Choroid plexus epithelial cell (primary cell): Measurements from ENCODE around the gene CTSK.
A peak's percentile ranks its signal among the peaks of the same experiment; 100 is the strongest.
"Not testable (repeated sequence)": the region's sequence is repeated elsewhere in the genome, so short reads cannot be mapped to it uniquely, and the experiment has no call there.

Experiments used
- DNase-seq: peaks from one replicate; pipeline ENCODE4 v3.0.0-alpha.2; 2010; ENCODE audit warnings: low read depth
- H3K4me3 ChIP-seq: 2 replicates; pipeline ENCODE4 v1.5.1; 2011; ENCODE audit warnings: low read depth, mild to moderate bottlenecking, control low read depth, low read length, moderate library complexity
- CTCF ChIP-seq: conservative IDR thresholded peaks from 2 replicates; pipeline ENCODE4 v1.5.1; 2011; ENCODE audit warnings: low read depth, mild to moderate bottlenecking, control low read depth, inconsistent platforms, low read length, moderate library complexity

Gene CTSK

DNA sequence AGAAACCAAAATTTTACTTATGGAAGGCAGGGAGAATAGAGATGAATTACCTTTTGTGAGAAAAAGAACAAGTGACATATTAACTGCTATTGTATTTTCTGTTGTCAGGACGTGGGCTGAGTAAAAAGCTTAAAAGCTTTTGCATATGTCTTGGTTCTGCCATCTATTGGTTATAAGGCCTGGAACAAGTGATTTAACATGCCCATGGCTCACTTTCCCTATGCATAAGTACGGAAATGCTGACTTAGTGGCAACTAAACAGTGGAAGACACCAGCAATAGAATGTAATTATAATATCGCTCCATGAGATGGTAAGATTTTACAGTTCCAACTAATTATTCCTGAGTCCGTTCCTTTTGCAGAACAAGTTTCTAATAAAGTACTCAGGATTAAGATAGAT is 35.7 kb downstream of the CTSK start:
- DNase-seq: no peak
- TF ChIP-seq CTCF: no peak
- H3K4me3 ChIP-seq: no peak overlapping the region

GRCh38 chr1:150767704-150768103 is 40.4 kb downstream of the CTSK start:
- H3K4me3 ChIP-seq, DNase-seq: not testable (repeated sequence)

DNA sequence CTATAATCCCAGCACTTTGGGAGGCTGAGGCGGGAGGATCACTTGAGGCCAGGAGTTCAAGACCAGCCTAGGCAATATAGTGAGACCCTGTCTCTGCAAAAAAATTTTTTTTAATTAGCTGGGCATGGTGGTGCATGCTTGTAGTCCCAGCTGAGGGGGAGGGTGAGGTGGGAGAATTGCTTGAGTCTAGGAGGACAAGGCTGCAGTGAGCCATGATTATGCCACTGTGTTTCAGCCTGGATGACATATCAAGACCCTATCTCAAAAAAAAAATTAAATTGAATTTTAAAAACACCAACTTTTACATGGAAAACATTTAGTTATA is 42.1 kb downstream of the CTSK start:
- not testable (repeated sequence) for DNase-seq, H3K4me3 ChIP-seq

DNA sequence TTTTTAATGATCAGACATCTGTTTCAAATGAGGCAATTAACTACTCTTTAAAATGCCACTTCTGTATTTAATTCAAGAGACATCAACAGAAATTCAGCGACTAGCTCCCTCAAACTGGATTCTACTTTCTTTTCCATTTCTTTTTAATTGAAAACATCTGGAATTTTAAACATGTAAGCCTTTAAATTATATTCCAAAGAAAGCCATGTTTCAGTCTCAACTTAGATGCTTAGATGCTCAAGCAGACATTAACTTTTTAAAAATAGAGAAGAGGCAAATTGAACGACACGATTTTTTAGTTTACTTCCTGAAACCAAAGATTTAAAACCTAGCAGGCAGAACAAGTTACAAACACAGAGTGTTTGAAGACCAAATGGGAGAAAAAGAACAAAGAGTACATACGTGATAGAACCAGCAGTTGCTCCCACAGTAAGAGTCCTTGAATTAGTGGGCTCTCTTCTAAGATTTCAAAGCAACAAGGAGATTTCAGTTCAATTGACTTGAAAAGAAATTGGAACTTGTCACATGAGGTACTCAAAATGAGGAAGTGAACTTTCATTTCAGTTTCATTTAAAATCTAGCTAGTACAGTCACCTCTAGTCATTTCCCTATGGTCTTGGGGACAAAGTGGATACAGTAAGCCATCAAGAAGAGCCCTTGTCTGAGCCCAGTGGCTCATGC is 42.6 kb downstream of the CTSK start, which contains the start of gene CTSS:
Gene CTSS, minus strand, starts transcription at position 483 of the 681 bp plus-strand sequence. CDS start 1,015 bp downstream, outside the sequence.
- peak within 1 kb of the TSS; percentile 18 for H3K4me3 ChIP-seq
- TF ChIP-seq CTCF: no peak
- peak; percentile 23 for DNase-seq

GRCh38 chr1:150764617-150765101 is 43.4 kb downstream of the CTSK start:
- H3K4me3 ChIP-seq: no peak overlapping the region
- DNase-seq: peak; percentile 72
- TF ChIP-seq CTCF: no peak

GRCh38 chr1:150763018-150763417 is 45.0 kb downstream of the CTSK start:
- DNase-seq: no peak
- no peak overlapping the region for H3K4me3 ChIP-seq
- no peak for TF ChIP-seq CTCF

DNA sequence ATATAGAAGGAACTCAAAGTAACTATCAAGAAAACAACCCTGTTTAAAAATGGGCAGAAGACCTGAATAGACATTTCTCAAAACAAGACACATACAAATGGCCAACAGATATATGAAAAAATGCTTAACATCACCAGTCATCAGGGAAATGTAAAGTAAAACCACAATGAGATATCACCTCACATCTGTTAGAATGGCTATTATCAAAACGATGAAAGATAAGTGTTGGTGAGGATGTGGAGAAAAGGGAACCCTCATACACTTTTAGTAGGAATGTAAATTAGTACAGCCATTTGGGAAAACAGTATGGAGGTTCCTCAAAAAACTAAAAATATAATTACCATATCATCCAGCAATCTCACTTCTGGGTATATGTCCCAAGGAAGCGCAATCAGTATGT is 45.5 kb downstream of the CTSK start:
- H3K4me3 ChIP-seq: no peak overlapping the region
- DNase-seq: no peak
- TF ChIP-seq CTCF: no peak

DNA sequence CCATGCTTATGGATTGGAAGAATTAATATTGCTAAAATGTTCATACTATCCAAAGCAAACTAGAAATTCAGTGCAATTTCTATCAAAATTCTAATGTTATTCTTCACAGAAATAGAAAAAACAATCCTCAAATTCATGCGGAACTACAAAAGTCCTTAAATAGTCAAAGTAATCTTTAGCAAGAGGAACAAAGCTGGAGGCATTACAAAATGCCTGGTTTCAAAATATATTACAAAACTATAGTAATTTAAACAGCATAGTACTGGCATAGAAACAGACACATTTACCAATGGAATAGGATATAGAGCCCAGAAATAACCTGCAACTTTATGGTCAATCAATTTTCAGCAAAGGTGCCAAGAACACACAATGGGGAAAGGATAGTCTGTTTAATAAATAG is 46.3 kb downstream of the CTSK start:
- TF ChIP-seq CTCF: no peak
- DNase-seq: no peak
- H3K4me3 ChIP-seq: no peak overlapping the region
